PC-9 (cell line): ENCODE data around the gene NOCT. TPM values are rescaled to one million over a fixed set of nuclear protein-coding genes. Genes with fewer than 3 reads are reported as not detected.

Source experiments
- BruUV-seq: library from RNA; stranded (reverse); fragments of 400-500 nt; replicated peaks from 2 replicates; lab custom pipeline; 2021; lab: Mats Ljungman, UMichigan
- CTCF ChIA-PET: fragments of 300-600 bp; sonication (Branson Sonifier 250); formaldehyde crosslinking; loops from one replicate; lab custom pipeline; 2022; ENCODE audit warnings: antibody characterized with exemption; lab: Charles Lee
- POLR2A ChIA-PET: fragments of 300-600 bp; sonication (Branson Sonifier 250); formaldehyde crosslinking; loops from one replicate; lab custom pipeline; 2022; ENCODE audit warnings: antibody characterized with exemption; ENCODE audit not compliant: unreplicated experiment; lab: Charles Lee
- DNase-seq, 2 experiments: peaks; one replicate each; pipeline versions ENCODE4 v3.0.0 to v3.0.0-alpha.2; 2015 to 2022; ENCODE audit warnings: mixed read lengths in 1 of 2
- H2AFZ ChIP-seq: fragments of 200-600 bp; sonication (generic); 2 replicates; pipeline ENCODE4 v1.8.1; 2017; ENCODE audit warnings: antibody characterized with exemption
- H3F3A ChIP-seq: fragments of 200-600 bp; sonication (generic); 2 replicates; pipeline ENCODE4 v1.8.1; 2017; ENCODE audit warnings: antibody characterized with exemption, mild to moderate bottlenecking, low read depth; ENCODE audit not compliant: insufficient read depth
- H3K27ac ChIP-seq: fragments of 200-600 bp; sonication (generic); 2 replicates; pipeline ENCODE4 v1.6.1; 2016; ENCODE audit warnings: mixed run types
- H3K27me3 ChIP-seq: fragments of 200-600 bp; sonication (generic); 2 replicates; pipeline ENCODE4 v1.6.1; 2016; ENCODE audit warnings: low read depth, mixed run types; ENCODE audit not compliant: insufficient read depth
- H3K36me3 ChIP-seq: fragments of 200-600 bp; sonication (generic); 2 replicates; pipeline ENCODE4 v1.6.1; 2016; ENCODE audit warnings: low read depth, mixed run types
- H3K4me1 ChIP-seq: fragments of 200-600 bp; sonication (generic); replicated peaks from 2 replicates; pipeline ENCODE4 v1.6.1; 2016; ENCODE audit warnings: mixed run types; ENCODE audit not compliant: insufficient read depth
- H3K4me2 ChIP-seq: fragments of 200-600 bp; sonication (generic); 2 replicates; pipeline ENCODE4 v1.6.1; 2017; ENCODE audit warnings: mixed run types
- H3K4me3 ChIP-seq: fragments of 200-600 bp; sonication (generic); 2 replicates; pipeline ENCODE4 v1.6.1; 2016; ENCODE audit warnings: mixed run types
- H3K79me2 ChIP-seq: fragments of 200-600 bp; sonication (generic); 2 replicates; pipeline ENCODE4 v1.6.1; 2017; ENCODE audit warnings: low read depth, mixed run types
- H3K9me2 ChIP-seq: fragments of 200-600 bp; sonication (generic); 2 replicates; pipeline ENCODE4 v1.8.1; 2017; ENCODE audit warnings: mild to moderate bottlenecking; ENCODE audit not compliant: insufficient read depth
- H3K9me3 ChIP-seq: fragments of 200-600 bp; sonication (generic); 2 replicates; pipeline ENCODE4 v1.8.1; 2016; ENCODE audit warnings: low read depth; ENCODE audit not compliant: insufficient read depth
- H4K20me1 ChIP-seq: fragments of 200-600 bp; sonication (generic); 2 replicates; pipeline ENCODE4 v1.8.1; 2017; ENCODE audit not compliant: insufficient read depth
- CTCF ChIP-seq: fragments of 200-600 bp; sonication (generic); conservative IDR thresholded peaks from 2 replicates; pipeline ENCODE4 v1.6.1; 2017; ENCODE audit warnings: mixed run types, antibody characterized with exemption, mild to moderate bottlenecking, moderate library complexity
- EZH2 ChIP-seq: fragments of 200-600 bp; sonication (generic); IDR thresholded peaks from 2 replicates; pipeline ENCODE4 v1.8.0; 2017; ENCODE audit warnings: antibody characterized with exemption, low read depth
- intact Hi-C: fragments of 100-400 bp; cut with micrococcal nuclease; formaldehyde crosslinking; loops from one replicate; pipeline ENCODE4 v1.10.0; 2022; ENCODE audit not compliant: unreplicated experiment
- total RNA-seq: library from RNA; stranded (reverse); gene quantifications from 2 replicates; pipeline ENCODE4 v1.2.3, GENCODE V29; 2021

NOCT gene
- total RNA-seq, 1 experiment from 2014 or later: 6.8 TPM

- Histone ChIP-seq H3F3A (0 out of 2 replicates have a peak, but pooled peaks cover 4% of the 10 kb centered on the region), H3K36me3 (no peaks in the 10 kb centered on the region), H3K4me3 (no peak overlapping the region), H3K27ac (no peak overlapping the region), H3K4me1 (peaks cover 16% of the 10 kb centered on the region; the same call in 1 of the 2 replicates), H3K9me3 (no peaks in the 10 kb centered on the region), H3K4me2 (no peak overlapping the region), H3K79me2 (no peaks in the 10 kb centered on the region), H3K9me2 (no peaks in the 10 kb centered on the region), H2AFZ (no peak overlapping the region), H4K20me1 (no peaks in the 10 kb centered on the region), H3K27me3 (no peaks in the 10 kb centered on the region)
- CTCF ChIA-PET: interaction anchor here (0.6 kb wide), 1 partner anchor 37 kb away, joined by 3 read pairs; no protein-coding TSS in a partner anchor
- POLR2A ChIA-PET: no interaction called here
- intact Hi-C loops: no loop called here
- TF ChIP-seq EZH2 (no peak), CTCF (no peak)
- DNase-seq: no peak
- no TSS peak for BruUV-seq
Measured at GRCh38 chr4:138975225-138975624, 40.4 kb upstream of the NOCT start.

GRCh38 chr4:138976526-138976925 lies 39.1 kb upstream of the NOCT start:
- no peak for TF ChIP-seq CTCF
- no peak for TF ChIP-seq EZH2
- Histone ChIP-seq H3K27me3 (no peaks in the 10 kb centered on the region), H3K79me2 (no peaks in the 10 kb centered on the region), H3K4me3 (no peak overlapping the region), H3K36me3 (no peaks in the 10 kb centered on the region), H3K4me2 (no peak overlapping the region), H2AFZ (no peak overlapping the region), H3K9me2 (no peaks in the 10 kb centered on the region), H3K27ac (no peak overlapping the region), H3K9me3 (no peaks in the 10 kb centered on the region), H4K20me1 (no peaks in the 10 kb centered on the region), H3F3A (0 out of 2 replicates have a peak, but pooled peaks cover 4% of the 10 kb centered on the region), H3K4me1 (peaks cover 20% of the 10 kb centered on the region)
- intact Hi-C loops: no loop called here
- ChIA-PET POLR2A (no interaction called here), CTCF (no interaction called here)
- no TSS peak for BruUV-seq
- DNase-seq: no peak

GRCh38 chr4:138977524-138977923 lies 38.1 kb upstream of the NOCT start:
- no peak overlapping the region for H2AFZ ChIP-seq
- peaks cover 8% of the 10 kb centered on the region; the same call in 1 of the 2 replicates for H3F3A ChIP-seq
- TF ChIP-seq CTCF (no peak), EZH2 (no peak)
- H3K4me2 ChIP-seq: no peak overlapping the region
- intact Hi-C loops: no loop called here
- peaks cover 30% of the 10 kb centered on the region for H3K4me1 ChIP-seq
- H3K79me2 ChIP-seq: no peaks in the 10 kb centered on the region
- H3K27ac ChIP-seq: no peak overlapping the region
- no TSS peak for BruUV-seq
- no peak overlapping the region for H3K4me3 ChIP-seq
- DNase-seq: no peak
- CTCF ChIA-PET: no interaction called here
- no peaks in the 10 kb centered on the region for H4K20me1 ChIP-seq
- POLR2A ChIA-PET: no interaction called here
- H3K36me3 ChIP-seq: no peaks in the 10 kb centered on the region
- H3K27me3 ChIP-seq: no peaks in the 10 kb centered on the region
- H3K9me2 ChIP-seq: no peaks in the 10 kb centered on the region
- no peaks in the 10 kb centered on the region for H3K9me3 ChIP-seq
